GM19043 (cell line): Measurements from ENCODE around the gene ERFE.

Experiments used
- ATAC-seq: cut with Tn5 transposase; IDR thresholded peaks from one replicate; pipeline ENCODE4 v1.9.1; 2021; ENCODE audit warnings: low read depth; ENCODE audit not compliant: unreplicated experiment

Gene ERFE

DNA sequence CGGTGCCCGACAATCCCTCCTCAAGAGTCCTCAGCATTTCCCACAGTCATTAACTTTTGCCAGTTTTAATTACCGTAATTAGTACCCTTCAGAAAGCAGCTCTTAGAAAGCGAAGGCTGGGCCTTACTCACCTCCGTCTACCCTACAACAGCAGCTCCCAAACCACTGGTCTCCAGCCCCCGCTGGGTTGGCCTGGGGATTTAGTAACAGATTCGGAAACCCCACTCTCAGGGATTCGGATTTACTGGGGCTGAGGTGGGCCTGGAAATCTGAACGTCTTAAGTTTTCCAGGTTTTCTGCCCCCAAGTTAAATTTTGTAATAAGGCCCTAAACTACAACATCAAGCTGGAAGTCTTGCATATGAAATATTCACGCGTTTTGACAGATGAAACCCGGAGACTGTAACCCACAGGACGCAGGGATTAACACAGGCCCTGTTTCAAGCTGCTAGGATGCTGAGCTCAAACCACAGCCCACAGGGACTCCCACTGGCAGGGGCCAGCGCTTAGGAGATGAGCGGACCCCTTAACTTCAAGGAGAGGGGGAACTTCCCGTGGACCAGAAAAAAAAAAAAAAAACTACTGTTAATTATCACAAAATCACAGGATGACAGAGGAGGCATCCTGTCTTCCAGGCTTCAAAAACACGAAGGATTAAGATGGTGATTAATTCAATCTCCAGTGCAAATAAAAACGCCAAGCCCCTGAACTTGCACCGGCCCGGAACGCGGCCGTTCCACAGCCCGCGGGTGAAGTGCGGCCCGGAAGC lies 43.7 kb downstream of the ERFE start:
- ATAC-seq: no peak

- ATAC-seq: peak; percentile 94
Observed at GRCh38 chr2:238203094-238203972, 44.6 kb downstream of the ERFE start, which contains the start of gene ILKAP. Gene ILKAP, minus strand, starts transcription at chr2:238203695. Its CDS starts 142 bp downstream, at chr2:238203553.

- ATAC-seq: peak; percentile 13
Observed at GRCh38 chr2:238203973-238204683, 45.4 kb downstream of the ERFE start.

GRCh38 chr2:238207006-238207405 lies 48.2 kb downstream of the ERFE start:
- ATAC-seq: no peak

- ATAC-seq: no peak
Observed at GRCh38 chr2:238216651-238217184, 57.9 kb downstream of the ERFE start.
